Embryonic facial prominence (tissue), 1 donor: ENCODE results near the gene NBAS.

Source experiments
- DNase-seq: peaks from one replicate; pipeline ENCODE4 v3.0.0-alpha.2; 2016; ENCODE audit errors: extremely low spot score

The NBAS gene

DNA sequence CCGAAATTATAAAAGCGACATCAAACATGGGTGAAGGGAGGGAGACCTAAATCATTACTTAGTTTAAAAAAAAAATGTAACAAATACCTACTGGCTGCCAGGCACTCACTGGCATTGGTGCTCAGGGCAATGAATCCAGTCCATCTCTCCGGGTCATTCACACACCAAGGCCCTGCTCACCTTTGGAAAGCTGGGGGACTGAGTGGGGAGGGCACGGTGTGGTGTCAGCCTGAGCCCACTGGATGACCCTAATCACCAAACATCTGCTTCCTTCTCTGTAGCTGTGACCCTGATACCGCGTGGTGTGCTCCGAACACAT lies 30.2 kb upstream of the NBAS start:
- no peak for DNase-seq

DNA sequence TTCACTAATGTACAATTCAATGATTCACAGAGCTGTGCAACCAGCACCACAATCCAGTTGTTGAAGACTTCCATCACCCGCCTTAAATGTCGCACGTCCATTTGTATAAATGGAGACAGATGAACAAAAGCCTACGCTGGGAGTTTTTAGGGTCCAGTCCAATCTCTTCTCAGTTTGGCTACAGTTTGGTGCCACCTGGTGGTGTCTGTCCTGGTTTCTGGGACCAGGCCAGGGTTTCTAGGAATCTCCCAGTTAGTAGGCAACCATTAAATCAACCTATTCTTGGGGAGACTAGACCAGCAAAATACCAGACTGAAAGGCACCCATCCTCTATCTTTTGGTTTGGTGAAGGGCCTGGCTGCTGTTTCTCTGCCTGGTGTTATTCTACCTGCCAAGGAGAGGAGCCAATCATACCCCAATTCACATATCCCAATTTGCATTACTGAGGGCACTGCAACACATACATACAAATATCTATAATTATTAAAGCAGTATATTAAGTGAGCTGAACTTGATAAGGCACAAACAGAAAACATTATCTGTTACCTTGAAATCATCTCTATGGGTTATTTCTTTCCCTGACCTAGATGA lies 27.3 kb upstream of the NBAS start:
- DNase-seq: peak; percentile 18

DNA sequence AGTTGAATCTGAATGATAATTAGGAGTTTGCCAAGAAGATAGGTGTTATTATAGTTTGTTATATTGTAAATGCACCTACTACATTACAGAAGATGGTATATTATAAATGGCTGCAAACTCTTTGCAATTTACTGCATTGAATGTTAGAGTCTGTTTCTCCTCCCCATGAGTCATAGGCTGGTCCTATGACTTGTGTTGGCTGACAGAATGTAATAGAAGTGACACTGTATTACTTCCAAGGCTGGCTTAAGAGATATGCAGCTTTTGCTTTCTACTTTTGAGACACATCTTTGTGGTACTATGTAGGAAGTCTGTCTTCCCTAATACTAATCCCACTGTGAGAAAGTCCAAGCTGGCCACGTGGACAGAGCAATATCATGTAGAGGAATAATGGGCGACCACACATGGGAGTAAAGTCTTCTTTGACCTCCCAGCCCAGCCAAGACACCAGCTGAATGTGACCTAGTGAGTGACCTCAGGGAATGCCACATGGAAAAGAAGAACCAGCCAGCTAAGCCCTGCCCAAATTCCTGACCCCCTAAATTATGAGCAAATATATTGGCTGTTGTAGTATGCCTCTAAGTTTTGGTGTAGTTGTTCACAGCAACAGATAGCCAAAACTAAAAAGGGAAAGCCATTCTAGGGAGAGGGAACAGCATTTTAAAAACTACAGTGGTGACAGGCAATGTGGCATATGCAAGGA lies 23.8 kb upstream of the NBAS start:
- no peak for DNase-seq

DNA sequence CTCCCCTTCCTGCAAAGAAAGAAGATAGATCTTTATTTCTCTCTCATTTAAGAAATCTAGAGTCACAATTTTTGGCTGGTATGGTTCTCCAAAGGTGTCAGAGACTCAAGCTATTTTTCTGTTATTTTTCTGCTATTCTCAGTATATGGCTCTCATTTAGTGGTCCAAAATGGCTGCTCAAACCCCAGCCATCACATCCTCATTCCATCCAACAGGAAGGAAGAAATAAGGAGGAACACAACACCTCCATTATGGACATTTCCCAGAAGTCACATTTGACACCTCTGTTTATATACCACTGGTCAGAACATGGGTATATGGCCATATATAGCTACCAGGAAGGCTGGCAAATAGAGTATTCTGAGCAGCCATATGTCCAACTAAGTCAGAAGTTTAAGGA lies 23.2 kb upstream of the NBAS start:
- no peak for DNase-seq

DNA sequence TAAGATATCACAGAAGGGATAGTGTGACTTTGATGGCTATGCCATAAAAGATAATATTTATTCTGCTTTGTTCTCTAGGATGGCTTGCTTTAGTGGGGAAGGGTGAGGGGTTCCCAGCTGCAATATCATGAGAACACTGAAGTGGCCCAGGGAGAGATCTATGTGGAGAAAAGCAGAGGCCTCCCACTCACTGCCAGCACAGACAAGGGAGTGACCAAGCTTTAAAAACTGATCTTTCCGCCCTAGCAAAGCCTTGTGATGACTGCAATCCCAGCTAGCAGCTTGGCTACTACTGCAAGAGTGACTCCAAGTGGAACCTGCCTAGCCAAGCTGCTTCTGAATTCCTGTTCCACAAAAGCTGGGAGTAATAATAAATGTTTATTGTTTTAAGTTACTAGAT lies 22.7 kb upstream of the NBAS start:
- no peak for DNase-seq

DNA sequence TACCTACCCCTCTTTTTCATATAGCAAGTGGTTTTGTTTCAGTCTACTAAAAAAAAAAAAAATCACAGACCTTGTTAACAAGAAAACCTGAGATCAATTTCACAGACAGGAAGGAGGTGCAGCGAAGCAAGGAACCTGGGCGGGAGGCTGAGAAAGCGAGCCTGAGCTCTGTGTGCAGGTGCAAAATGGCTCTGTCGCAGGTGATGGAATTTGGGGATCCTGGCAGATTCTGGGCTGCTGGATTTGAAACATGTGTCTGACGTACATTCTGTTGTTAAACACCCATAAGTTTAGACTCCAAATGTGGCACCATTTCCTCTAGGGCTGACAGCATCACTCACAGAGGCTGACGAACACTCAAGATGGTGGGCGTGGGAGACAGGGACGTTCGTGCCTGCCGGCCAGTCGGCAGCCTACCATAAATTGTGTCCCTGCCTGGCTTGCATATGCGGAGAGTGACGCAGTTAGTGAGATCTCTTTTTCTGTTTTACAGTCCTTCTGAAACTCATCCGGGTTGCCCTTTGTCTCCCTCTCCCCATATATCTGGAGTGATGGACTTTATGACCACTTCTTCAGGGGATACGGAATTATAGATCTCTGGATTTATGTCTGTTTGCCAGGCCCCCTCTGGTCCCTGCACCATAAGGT lies 21.7 kb upstream of the NBAS start:
- DNase-seq: no peak

DNA sequence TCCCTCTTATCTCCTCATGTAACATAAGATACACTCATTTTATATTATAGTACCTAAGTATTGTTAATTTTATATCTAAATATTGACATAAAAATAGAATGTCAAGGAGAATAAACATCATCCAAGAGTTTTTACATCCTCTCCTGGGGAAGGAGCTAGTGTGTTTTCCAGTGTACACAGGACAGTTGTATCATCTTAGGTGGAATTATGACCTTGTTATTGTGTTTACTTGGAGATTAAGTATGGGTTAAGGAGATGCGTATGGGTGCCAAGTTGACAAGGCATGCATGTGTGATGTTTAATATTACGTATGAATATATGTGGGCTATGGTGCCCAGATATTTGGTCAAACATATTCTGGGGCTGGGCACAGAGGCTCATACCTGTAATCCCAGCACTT lies 19.3 kb upstream of the NBAS start:
- no peak for DNase-seq

DNA sequence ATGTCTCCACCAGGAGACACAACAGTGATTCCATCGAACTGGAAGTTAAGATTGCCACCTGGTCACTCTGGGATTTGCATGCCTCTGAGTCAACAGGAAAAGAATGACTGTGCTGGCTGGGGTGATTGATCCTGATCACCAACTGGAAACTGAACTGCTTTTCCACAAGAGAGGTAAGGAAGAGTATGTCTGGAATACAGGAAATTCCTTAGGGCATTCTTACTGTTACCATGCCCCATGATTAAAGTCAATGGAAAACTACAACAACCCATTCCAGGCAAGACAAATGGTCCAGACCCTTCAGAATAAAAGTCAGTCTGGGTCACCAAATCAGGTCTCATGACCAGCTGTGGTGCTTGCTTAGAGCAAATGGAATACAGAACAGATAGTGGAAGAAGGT lies 18.5 kb upstream of the NBAS start:
- no peak for DNase-seq

DNA sequence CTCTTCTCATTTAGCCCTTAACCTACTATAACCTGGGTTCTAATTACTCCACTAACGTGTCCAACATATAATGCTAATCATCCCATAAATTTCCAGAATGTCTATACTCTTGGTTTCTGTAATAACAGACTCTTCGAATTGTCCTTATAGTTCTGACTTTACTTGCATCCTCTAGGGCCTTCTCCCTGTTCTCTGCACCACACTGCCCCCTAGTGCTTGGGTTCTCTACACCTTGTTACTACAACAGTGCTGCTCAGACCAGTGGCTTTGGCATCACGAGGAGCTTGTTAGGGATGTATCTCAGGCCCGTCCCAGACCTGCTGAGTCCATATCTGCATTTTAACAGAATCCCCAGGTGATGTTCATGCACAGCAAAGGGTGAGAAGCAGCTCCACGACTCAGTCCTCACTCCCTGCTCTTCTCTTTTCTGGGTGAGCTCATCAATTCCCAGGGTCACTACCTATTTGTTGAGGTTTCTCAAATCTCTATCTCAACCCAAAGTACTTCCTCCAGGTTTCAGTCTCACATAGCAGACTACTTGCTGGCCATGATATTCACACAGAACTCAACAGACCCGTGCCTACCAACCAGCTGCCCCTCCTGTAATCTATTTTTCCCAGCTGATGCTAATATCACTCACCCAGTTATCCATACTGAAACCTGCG lies 16.1 kb upstream of the NBAS start:
- DNase-seq: no peak

DNA sequence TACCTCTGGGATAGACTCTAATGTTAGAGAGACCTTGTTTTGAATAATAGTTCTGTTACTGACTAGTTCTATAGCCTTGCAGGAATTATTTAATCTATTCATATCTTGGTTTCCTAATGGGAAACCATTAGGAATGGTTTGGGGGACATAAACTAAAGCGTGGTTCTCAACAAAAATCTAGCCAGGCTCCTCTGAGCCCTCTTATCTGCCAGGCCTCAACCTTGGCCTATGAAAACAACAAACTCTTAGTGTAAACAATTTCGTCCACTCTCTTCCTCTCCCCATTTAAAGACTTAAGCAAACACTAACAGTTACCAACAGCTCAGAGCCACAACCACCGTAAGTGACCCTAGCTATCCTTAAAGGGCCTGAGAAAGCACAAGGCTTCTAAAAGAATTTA lies 10.6 kb upstream of the NBAS start:
- no peak for DNase-seq

DNA sequence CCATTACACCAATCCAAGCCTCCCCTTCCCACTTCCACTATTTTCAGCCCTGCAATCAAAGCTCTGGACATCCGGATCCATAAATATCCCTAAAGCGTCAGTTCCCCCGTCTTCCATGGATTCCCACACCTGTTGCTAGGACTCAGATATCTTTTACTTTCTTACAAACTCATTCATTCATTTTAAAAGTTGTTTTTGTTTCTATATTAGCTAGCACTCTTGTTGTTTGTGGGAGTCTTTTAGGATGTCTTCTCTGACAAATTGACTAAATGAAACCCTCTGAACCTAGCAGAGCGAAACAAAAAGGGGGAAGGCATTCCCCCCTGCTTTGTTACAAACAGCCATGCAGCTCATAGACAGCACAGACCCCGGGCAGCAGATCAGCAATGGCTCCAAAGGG lies 9.0 kb upstream of the NBAS start:
- no peak for DNase-seq

DNA sequence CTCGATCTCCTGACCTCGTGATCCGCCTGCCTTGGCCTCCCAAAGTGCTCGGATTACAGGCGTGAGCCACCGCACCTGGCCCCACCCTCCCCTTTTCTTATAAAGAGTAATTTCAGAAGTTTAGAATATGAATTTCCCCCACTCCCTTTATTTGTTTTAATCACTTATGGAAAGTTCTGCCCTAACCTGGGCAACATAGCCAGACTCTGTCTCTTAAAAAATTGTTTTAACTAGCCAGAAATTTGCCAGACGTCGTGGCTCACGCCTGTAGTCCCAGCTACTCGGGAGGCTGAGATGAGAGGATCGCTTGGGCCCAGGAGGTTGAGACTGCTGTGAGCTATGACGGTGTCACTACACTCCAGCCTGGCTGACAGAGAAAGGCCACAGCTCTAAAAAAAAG lies 7.7 kb upstream of the NBAS start:
- DNase-seq: no peak

DNA sequence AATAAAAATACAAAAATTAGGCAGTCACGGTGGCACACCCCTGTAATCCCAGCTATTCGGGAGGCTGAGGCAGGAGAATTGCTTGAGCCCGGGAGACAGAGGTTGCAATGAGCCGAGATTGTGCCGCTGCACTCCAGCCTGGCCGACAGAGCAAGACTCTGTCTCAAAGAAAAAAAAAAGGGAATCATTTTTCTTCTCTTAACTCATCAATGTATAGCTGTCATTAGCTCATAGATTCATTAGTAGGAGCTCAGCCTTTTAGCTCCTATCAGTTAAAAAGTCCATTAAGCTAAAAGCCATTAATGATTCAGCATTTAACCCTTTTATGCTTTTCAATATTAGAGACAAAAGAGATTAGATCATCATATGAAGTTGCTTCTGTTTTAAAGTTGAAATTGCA lies 5.8 kb upstream of the NBAS start:
- DNase-seq: no peak

DNA sequence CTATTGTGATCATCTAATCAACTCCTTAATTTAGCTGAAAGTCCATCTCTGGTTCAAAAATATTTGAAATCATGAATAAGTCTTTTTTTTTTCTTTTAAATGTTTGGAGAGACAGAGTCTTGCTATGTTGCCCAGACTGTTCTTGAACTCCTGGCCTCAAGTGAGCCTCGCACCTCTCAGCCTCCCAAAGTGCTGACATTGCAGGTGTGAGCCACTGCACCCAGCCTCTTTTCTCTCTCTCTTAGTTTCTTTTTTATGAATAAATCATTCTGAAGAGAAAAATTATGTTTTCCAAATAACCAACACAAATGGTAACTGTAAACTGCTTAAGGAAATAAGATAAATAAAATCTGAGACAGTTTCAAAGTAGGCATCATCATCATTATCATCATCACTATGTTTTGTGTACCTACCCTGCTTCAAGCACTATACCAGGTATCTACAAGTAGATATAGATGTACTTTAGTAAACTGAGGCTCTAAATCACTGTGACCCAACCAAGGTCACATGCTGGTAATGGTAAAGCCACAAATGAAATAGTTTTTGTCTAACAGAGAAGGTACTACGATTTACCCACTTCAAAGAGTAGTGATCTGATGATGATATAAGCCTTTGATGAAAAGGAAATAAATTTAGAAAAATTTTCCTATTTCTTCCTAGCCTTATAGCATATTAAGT lies 5.0 kb upstream of the NBAS start:
- DNase-seq: no peak

DNA sequence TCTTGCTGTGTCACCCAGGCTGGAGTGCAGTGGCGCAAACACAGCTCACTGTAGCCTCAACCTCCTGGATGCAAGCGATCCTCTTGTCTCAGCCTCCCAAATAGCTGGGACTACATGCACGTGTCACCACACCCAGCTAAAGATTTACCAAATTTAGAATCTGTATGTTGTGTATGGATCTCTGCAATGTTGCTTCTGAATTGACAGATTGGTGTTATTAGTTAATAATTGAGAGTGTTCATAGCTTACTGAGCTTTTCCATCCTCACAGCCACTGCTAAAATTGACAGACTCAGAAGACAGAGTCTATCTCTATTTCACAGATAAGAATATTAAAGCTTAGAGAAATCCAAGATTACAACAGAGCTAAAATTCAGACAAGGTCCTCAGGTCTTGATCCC lies 4.3 kb upstream of the NBAS start:
- no peak for DNase-seq

DNA sequence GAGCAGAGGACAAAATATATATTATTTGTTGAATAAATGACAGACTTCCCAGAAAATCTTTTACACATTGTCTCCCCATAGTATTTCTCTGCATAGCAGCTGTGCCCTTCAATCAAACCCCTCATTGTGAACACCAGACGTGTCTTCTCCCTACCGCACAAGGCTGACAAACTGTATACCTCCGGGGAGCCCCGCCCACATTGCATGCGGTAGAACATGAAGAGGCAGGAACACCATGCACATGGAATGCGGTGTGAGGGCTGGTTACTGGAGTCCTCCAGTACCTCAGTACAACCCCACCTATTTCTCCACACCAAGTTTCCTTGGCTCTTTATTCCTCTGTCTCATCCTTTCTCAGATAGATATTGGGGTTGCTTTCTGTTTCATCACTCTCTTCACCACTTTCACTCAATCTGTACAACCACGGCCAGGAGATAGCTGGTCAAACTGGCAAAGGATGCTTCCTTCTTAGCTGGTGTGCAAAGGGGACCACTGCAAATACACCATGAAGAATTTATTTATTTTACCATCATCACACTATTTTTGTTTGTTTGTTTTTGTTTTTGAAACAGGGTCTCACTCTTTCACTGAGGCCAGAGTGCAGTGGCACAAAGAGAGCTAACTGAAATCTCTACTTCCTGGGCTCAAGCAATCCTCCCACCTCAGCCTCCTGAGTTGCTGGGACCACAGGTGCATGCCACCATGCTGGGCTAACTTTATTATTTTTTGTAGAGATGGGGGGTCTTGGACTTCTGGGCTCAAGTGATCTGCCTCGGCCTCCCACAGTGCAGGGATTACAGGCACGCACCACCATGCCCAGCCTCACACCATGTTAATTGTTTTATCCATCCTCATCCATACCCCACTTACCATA lies 2.3 kb upstream of the NBAS start:
- DNase-seq: no peak

DNA sequence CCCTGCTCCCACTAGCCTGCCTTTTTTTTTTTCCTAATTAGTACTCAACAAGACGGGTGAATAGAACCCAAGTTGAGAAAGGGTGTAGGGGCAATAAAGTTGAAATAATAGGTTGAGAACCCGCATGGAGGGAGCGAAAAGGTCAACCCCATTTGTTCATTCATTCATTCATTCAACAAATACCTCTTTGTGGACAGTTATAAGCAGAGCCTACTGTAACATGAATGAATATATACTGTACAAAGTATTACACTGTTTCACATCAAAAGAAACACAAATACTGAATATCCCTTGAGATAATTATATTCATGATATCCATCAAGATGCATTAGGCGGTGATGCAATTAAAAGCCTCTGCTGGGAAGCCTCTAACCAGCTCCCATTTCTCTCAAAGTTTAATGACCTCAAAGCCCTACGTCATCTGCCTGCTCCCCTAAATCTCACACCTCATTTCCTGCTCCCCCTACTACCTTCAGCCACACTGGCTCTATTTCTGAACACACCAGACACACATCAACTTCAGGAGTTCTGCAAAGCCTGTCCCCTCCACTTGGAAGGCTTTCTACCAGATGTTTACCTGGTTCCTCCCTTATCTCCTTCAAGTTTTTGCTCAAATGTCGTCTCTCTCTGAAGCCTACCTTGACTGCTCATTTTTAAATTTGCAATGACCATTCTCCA lies 1.4 kb upstream of the NBAS start:
- DNase-seq: no peak

DNA sequence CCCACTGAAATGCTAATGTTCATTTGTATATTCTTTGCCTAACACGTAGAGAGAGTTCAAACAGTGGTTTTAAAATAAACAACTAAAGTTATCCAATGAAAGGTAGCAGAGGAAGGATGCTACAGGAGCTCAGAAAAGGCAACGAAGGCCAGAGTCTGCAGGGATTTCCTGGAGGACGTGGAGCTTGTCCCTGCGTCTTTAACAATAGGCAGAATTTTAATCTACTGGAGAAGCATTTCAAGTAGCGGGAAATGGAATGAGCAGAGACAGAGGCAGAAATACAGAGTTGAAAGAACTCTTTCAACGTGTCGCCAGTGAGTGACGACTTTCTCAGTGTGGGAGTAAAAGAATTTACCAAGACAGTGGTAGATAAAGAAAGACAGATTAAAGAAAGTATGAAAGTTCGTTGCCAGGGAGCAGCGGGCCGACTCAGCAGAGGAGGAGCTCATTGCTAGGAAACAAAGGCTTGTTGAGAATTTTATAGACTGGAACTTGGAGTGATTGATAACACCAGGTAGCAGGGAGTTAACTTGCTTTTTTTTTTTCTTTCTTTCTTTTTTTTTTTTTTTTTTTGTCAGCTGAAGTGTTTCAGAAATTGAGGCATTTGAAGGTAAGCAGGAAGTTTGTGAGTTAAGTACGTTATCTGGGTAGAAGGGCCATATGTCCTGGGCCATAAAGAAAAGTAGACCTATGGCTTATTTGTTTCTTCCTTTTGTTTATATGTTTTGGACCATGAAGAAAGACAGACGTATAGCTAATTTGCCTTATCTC lies 625 bp upstream of the NBAS start:
- peak; percentile 16 for DNase-seq

DNA sequence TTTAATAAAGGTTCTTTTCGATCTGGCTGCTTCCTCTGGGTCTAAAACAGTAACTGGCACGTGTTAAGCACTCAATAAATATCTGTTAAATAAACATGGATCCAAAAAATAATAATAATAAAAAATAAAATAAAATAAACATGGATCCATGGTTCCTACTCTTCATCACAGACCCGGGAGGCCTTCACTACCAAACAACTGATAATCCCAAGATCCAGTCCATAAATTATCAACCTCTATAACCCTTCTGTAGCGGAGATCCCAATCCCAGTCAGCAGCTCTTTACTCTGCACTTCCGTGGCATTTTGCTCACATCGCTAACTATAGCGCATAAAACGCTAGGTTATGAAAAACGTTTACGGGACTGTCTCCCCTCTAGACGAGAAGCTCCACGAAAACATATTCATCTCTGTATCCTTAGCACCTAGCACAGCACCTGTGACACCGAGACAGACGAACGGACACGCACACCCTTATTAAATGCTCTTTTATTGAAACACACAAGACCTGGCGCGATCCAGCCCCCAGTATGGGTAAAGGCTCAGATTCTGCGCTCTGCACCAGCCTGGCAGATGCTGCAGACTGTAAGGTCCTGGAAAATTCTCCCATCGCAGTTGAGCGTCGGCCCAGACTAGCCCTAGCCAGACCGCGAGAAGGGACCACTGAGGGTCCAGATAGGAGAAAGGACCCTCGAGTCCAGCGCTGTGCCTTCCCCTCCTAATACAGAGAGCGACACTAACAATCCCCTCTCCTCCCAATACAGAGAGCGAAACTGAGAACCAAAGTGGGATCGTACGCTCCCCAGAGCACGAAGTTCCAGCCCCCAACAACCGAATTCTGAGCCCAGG lies 770 bp downstream of the NBAS start:
- DNase-seq: no peak
